ENCODE results near the gene DDIAS.

DDIAS gene

DNA sequence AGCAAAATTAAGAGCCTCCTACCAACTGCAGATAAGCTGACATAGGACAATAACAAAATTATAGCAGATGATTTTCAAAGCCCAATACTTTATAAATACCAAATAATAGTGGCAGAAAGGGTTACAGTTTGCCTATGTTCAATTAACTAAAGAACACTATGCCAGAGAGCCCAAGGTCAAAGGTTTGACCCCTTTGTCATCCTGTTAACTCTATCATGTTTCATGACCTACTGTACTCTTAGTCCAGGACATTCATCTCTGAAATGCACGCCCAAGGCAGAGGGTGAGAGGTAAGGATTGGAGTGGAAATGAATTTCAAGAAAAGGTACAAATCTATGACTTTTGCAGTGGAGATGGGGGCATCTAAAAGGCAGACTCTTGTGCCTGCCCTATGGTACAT, 70.6 kb downstream of the DDIAS start:
- no peak for DNase-seq (ENCODE audit: low spot score)

DNA sequence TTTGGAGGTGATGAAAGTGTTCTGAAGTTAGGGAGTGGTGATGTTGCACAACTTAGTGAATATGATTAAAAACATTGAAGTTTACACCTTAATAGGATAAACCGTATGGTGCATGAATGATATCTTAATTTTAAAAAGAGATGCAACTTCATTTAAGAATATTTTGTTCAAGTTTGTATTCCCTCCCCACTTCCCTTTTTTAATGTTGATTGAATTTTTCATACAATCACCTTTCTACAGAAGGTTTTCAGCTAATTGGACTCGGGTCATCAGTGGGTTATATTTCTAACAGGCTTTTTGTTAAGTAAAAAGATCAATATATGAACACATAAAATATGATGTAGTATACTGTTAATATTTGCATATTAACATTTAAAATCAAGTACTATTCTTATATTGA, 72.6 kb downstream of the DDIAS start:
- no peak for DNase-seq (ENCODE audit: low spot score)

DNA sequence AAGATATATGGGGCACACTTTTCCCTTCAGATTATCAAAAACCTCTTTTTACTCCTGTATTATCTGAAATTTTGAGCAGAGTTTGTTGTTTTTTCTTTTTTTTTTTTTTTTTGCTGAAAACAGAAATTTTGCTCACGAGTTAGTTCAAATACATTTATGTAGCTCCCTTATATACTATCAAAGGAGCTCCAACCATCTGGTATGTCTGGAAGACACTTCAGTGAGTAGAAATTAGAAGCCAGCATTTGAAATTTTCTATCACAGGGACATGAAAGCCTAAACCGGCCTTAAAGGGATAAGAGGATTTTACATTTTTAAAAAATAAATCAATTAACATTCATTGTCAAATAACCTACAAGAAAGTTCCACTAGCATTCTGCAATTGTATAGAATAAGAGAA, 73.3 kb downstream of the DDIAS start:
- no peak for DNase-seq (ENCODE audit: low spot score)

DNA sequence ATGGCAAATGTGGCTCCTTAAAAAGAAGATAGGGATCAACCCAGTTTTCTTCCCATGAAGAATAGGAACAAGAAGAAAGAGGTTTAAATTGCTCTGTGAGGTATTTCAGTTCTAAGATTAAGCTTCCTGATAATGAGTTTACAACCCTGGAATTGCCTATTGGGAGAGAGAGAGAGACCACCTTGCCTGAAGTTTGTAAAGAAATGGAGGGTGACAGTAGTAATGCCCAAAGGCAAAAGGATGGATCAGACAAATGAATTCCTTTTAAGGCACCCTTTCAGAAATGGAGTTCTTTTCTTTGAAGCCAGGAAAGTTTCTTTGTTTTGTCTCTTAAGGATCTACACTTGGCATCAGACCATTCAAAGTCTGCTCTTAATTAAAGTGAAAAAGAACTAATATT, 74.3 kb downstream of the DDIAS start:
- DNase-seq (ENCODE audit: low spot score): no peak

DNA sequence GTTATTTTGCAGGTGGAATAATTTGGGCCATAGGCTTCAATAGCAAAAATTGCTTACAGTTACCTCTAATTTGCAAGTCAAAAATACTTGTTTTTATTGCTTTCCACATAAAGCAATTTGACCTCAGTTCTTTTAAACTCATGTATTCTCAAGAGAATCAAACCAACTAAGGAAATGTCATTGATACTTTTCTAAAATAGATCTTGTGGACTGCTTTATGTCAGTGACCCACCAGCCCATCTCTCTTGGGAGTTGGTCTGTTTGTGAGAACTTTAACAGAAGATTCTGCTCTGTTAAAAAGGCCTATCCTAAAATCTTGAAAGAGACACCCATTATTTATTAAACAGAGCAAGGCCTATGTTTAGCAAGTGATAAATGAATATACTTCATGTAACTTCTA, 75.2 kb downstream of the DDIAS start:
- DNase-seq (ENCODE audit: low spot score): no peak

DNA sequence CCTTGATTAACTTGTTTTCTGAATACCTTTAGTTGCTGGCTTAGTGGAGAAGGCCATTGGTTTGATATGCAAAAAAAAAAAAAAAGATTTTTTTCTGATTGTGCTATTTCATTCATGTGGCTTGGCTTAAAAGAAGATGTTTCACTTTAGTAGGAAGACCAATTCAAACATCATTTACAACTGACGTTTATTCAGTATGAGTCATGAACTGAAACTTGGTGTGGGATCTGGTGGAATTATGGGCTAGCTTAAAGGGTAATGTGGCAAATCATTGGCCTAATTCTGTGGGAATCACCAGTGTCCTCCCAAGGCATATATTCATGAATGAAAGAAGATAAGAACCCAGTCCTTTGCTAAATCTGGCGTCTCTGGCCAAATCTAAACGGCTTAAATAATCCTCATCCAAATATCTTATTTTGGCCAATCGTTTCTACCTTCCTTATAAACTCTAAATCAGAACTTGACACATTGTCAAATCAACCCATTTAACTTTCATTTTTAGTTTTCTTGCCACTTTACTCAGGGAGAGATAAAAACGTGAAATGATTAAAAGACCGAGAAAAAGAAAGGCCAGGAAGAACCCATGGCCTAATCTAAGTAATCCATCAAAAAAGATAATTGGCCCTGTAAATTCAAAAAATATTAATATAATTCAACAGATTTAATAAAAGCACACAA, 77.0 kb downstream of the DDIAS start:
- DNase-seq (ENCODE audit: low spot score): peak; percentile 73

DNA sequence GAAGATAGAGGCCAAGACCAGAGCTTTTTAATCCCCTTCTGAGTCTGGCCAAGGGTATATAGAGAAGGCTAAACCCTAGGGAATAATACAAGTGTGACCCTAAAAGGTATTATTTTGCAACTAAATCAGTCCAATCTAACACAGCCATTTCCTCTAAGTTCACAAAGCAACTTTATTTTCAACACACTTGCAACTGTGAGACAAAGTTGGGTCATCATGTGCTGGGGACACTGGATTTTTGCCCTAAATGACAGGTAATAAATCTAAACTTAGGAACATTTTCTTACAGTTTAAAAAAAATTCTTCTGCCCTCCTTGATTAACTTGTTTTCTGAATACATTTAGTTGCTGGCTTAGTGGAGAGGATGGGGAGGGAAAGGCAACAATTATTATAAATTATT, 78.3 kb downstream of the DDIAS start:
- DNase-seq (ENCODE audit: low spot score): no peak

DNA sequence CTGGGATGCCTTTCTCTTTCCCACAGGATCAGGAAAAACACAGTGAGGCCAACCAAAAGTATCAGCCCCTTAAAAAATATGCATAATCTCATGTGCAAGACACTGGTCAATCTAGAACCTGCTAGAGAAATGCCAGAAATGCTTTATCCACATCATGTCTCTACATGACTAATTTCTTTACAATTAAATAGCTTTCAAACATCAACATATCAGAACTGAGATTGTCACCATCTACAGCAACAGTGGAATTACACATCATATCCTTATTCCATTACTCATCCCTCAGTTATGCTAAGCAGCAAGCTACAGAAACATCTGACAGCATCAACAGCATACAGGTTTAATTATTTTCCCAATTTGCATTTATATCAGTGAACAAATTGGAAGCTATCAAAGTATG, 78.8 kb downstream of the DDIAS start:
- peak; percentile 62 for DNase-seq (ENCODE audit: low spot score)

DNA sequence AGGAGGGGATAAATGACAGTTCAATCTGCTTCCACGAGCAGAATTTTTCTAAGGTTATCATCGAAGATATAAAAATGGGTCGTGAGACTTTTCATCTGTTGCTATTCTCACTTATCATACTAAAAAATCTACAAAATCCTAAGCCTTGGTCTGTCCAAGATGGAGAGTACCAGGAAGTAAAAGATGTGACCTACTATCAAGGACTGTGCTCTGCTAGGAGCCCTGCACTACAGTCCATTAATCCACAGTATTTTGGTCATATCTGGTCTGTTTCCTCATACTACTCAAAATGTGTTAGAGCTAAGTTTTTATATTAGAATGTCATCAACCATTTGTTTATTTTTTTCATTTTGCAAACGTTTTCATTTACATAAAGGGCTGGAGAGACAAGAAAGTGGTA, 79.4 kb downstream of the DDIAS start:
- DNase-seq (ENCODE audit: low spot score): no peak

DNA sequence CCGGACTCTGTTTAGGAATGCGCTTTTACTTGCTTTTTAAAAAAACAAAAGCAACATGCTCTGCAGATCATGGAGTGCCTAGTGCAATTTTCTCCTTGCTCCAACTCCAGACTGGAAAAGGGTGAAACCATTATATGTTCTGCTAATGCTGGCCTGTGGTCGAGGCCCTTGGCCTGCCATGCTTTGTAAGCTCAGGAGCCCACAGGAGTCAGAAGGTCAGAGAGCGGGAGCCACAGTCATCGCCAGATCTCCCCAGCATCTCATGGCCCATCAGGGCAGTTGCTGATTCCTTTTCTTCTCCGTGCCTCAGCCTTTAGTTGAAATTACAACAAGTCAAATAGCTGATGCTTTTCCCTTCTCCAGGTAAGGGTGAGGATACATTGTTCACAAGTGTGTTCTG, 80.3 kb downstream of the DDIAS start:
- DNase-seq (ENCODE audit: low spot score): no peak

Measured in activated CD4-positive, alpha-beta T cell treated with anti-CD3 and anti-CD28 coated beads, Interleukin-2, Interleukin-4, amounts not matched to agents 100 ng/mL and 50 ng/mL, durations not matched to agents 16 hours and 8 hours (primary cell).